ENCODE measurements around the gene ITGBL1.

ITGBL1 gene

GRCh38 chr13:101544979-101545378, 92.5 kb downstream of the ITGBL1 start:
- FAIRE-seq: no peak
- TF ChIP-seq TAF1 (IDR thresholded peaks at IDR 0.05; ENCODE audit: borderline replicate concordance, low read depth, low read length) (no peak), POLR2A (IDR thresholded peaks at IDR 0.05; ENCODE audit: low read depth, low read length) (no peak), POLR2AphosphoS5 (IDR thresholded peaks at IDR 0.05; ENCODE audit: low read depth, low read length) (no peak)
- DNase-seq (ENCODE audit: insufficient read length): no peak

- no peak for DNase-seq (ENCODE audit: insufficient read length)
- TF ChIP-seq TAF1 (IDR thresholded peaks at IDR 0.05; ENCODE audit: borderline replicate concordance, low read depth, low read length) (no peak), POLR2A (IDR thresholded peaks at IDR 0.05; ENCODE audit: low read depth, low read length) (no peak), POLR2AphosphoS5 (IDR thresholded peaks at IDR 0.05; ENCODE audit: low read depth, low read length) (no peak)
- no peak for FAIRE-seq
Observed at GRCh38 chr13:101545521-101545920, 93.0 kb downstream of the ITGBL1 start.

GRCh38 chr13:101552286-101552685, 99.8 kb downstream of the ITGBL1 start:
- TF ChIP-seq POLR2A (IDR thresholded peaks at IDR 0.05; ENCODE audit: low read depth, low read length): no peak
- no peak for TF ChIP-seq POLR2AphosphoS5 (IDR thresholded peaks at IDR 0.05; ENCODE audit: low read depth, low read length)
- DNase-seq (ENCODE audit: insufficient read length) (no peak), FAIRE-seq (no peak)

GRCh38 chr13:101552786-101553185, 100.3 kb downstream of the ITGBL1 start:
- DNase-seq (ENCODE audit: insufficient read length) (no peak), FAIRE-seq (no peak)
- TF ChIP-seq POLR2AphosphoS5 (IDR thresholded peaks at IDR 0.05; ENCODE audit: low read depth, low read length) (no peak), TAF1 (IDR thresholded peaks at IDR 0.05; ENCODE audit: borderline replicate concordance, low read depth, low read length) (no peak), POLR2A (IDR thresholded peaks at IDR 0.05; ENCODE audit: low read depth, low read length) (no peak)

GRCh38 chr13:101554420-101555125, 102.1 kb downstream of the ITGBL1 start:
- TF ChIP-seq POLR2A (IDR thresholded peaks at IDR 0.05; ENCODE audit: low read depth, low read length): no peak
- TF ChIP-seq POLR2AphosphoS5 (IDR thresholded peaks at IDR 0.05; ENCODE audit: low read depth, low read length): no peak
- TF ChIP-seq TAF1 (IDR thresholded peaks at IDR 0.05; ENCODE audit: borderline replicate concordance, low read depth, low read length): no peak
- DNase-seq (ENCODE audit: insufficient read length) (no peak), FAIRE-seq (no peak)

GRCh38 chr13:101555610-101556009, 103.1 kb downstream of the ITGBL1 start:
- DNase-seq (ENCODE audit: insufficient read length) (no peak), FAIRE-seq (no peak)
- TF ChIP-seq POLR2A (IDR thresholded peaks at IDR 0.05; ENCODE audit: low read depth, low read length) (no peak), POLR2AphosphoS5 (IDR thresholded peaks at IDR 0.05; ENCODE audit: low read depth, low read length) (no peak), TAF1 (IDR thresholded peaks at IDR 0.05; ENCODE audit: borderline replicate concordance, low read depth, low read length) (no peak)

GRCh38 chr13:101556676-101557123, 104.2 kb downstream of the ITGBL1 start:
- FAIRE-seq: no peak

GRCh38 chr13:101565317-101565716, 112.8 kb downstream of the ITGBL1 start:
- TF ChIP-seq TAF1 (IDR thresholded peaks at IDR 0.05; ENCODE audit: borderline replicate concordance, low read depth, low read length) (no peak), POLR2AphosphoS5 (IDR thresholded peaks at IDR 0.05; ENCODE audit: low read depth, low read length) (no peak), POLR2A (IDR thresholded peaks at IDR 0.05; ENCODE audit: low read depth, low read length) (no peak)
- no peak for FAIRE-seq
- DNase-seq (ENCODE audit: insufficient read length): no peak

More at GRCh38 chr13:101556676-101557123, 104.2 kb downstream of the ITGBL1 start:
- no peak for DNase-seq (ENCODE audit: insufficient read length)
- TF ChIP-seq TAF1 (IDR thresholded peaks at IDR 0.05; ENCODE audit: borderline replicate concordance, low read depth, low read length) (no peak), POLR2AphosphoS5 (IDR thresholded peaks at IDR 0.05; ENCODE audit: low read depth, low read length) (no peak), POLR2A (IDR thresholded peaks at IDR 0.05; ENCODE audit: low read depth, low read length) (no peak)

GRCh38 chr13:101567841-101568240, 115.4 kb downstream of the ITGBL1 start:
- no peak for TF ChIP-seq POLR2AphosphoS5 (IDR thresholded peaks at IDR 0.05; ENCODE audit: low read depth, low read length)
- TF ChIP-seq POLR2A (IDR thresholded peaks at IDR 0.05; ENCODE audit: low read depth, low read length): no peak
- TF ChIP-seq TAF1 (IDR thresholded peaks at IDR 0.05; ENCODE audit: borderline replicate concordance, low read depth, low read length): no peak
- FAIRE-seq: no peak
- no peak for DNase-seq (ENCODE audit: insufficient read length)

- FAIRE-seq (no peak), DNase-seq (ENCODE audit: insufficient read length) (no peak)
- TF ChIP-seq TAF1 (IDR thresholded peaks at IDR 0.05; ENCODE audit: borderline replicate concordance, low read depth, low read length): no peak
Observed at GRCh38 chr13:101569807-101570206, 117.3 kb downstream of the ITGBL1 start.

GRCh38 chr13:101570410-101570809, 117.9 kb downstream of the ITGBL1 start:
- TF ChIP-seq TAF1 (IDR thresholded peaks at IDR 0.05; ENCODE audit: borderline replicate concordance, low read depth, low read length): no peak
- no peak for TF ChIP-seq POLR2AphosphoS5 (IDR thresholded peaks at IDR 0.05; ENCODE audit: low read depth, low read length)
- no peak for TF ChIP-seq POLR2A (IDR thresholded peaks at IDR 0.05; ENCODE audit: low read depth, low read length)

GRCh38 chr13:101572456-101572855, 120.0 kb downstream of the ITGBL1 start:
- no peak for TF ChIP-seq TAF1 (IDR thresholded peaks at IDR 0.05; ENCODE audit: borderline replicate concordance, low read depth, low read length)
- TF ChIP-seq POLR2A (IDR thresholded peaks at IDR 0.05; ENCODE audit: low read depth, low read length): no peak
- no peak for TF ChIP-seq POLR2AphosphoS5 (IDR thresholded peaks at IDR 0.05; ENCODE audit: low read depth, low read length)
- no peak for FAIRE-seq
- no peak for DNase-seq (ENCODE audit: insufficient read length)

More at GRCh38 chr13:101570410-101570809, 117.9 kb downstream of the ITGBL1 start:
- DNase-seq (ENCODE audit: insufficient read length) (no peak), FAIRE-seq (no peak)
